COR-L47 (cell line): ENCODE data around the gene VEPH1.
A peak's percentile ranks its signal among the peaks of the same experiment; 100 is the strongest.

Experiments used
- DNase-seq: peaks from one replicate; lab custom pipeline; 2025; lab: John Stamatoyannopoulos, UW

VEPH1 gene

GRCh38 chr3:157259825-157260224 lies 243.4 kb downstream of the VEPH1 start:
- DNase-seq, result no peak

GRCh38 chr3:157257101-157257500 lies 246.1 kb downstream of the VEPH1 start:
- DNase-seq, result no peak

GRCh38 chr3:157255797-157256196 lies 247.4 kb downstream of the VEPH1 start:
- no peak for DNase-seq

GRCh38 chr3:157251685-157252084 lies 251.5 kb downstream of the VEPH1 start:
- no peak for DNase-seq

GRCh38 chr3:157249606-157250005 lies 253.6 kb downstream of the VEPH1 start:
- DNase-seq, result no peak

- no peak for DNase-seq
Observed at GRCh38 chr3:157248590-157249422, 254.4 kb downstream of the VEPH1 start.

- no peak for DNase-seq
Observed at GRCh38 chr3:157247391-157247790, 255.8 kb downstream of the VEPH1 start.

GRCh38 chr3:157242836-157243235 lies 260.4 kb downstream of the VEPH1 start:
- DNase-seq, result no peak

- no peak for DNase-seq
Observed at GRCh38 chr3:157241599-157241998, 261.6 kb downstream of the VEPH1 start.

GRCh38 chr3:157240408-157240807 lies 262.8 kb downstream of the VEPH1 start:
- DNase-seq, result no peak

- DNase-seq, result peak; percentile 62
Observed at GRCh38 chr3:157239082-157239704, 264.0 kb downstream of the VEPH1 start.

GRCh38 chr3:157238457-157238856 lies 264.8 kb downstream of the VEPH1 start:
- no peak for DNase-seq

GRCh38 chr3:157237886-157238285 lies 265.3 kb downstream of the VEPH1 start:
- DNase-seq, result no peak

GRCh38 chr3:157235291-157235690 lies 267.9 kb downstream of the VEPH1 start:
- no peak for DNase-seq

GRCh38 chr3:157233923-157234322 lies 269.3 kb downstream of the VEPH1 start:
- DNase-seq, result no peak

GRCh38 chr3:157232141-157232540 lies 271.1 kb downstream of the VEPH1 start:
- no peak for DNase-seq

GRCh38 chr3:157231071-157231470 lies 272.1 kb downstream of the VEPH1 start:
- no peak for DNase-seq

GRCh38 chr3:157226173-157226847 lies 276.9 kb downstream of the VEPH1 start:
- DNase-seq, result no peak

GRCh38 chr3:157225001-157225400 lies 278.2 kb downstream of the VEPH1 start:
- no peak for DNase-seq

- no peak for DNase-seq
Observed at GRCh38 chr3:157220883-157221282, 282.3 kb downstream of the VEPH1 start.

GRCh38 chr3:157220211-157220610 lies 283.0 kb downstream of the VEPH1 start:
- no peak for DNase-seq

GRCh38 chr3:157219215-157219614 lies 284.0 kb downstream of the VEPH1 start:
- no peak for DNase-seq
